Neural progenitor cell (in vitro differentiated cells): ENCODE results near the gene YTHDF1. TPM values are rescaled to one million over a fixed set of nuclear protein-coding genes. Genes with fewer than 3 reads are reported as not detected.

ENCODE experiments used
- DNase-seq: peaks from one replicate; pipeline ENCODE4 v3.0.0-alpha.2; 2016; ENCODE audit warnings: low spot score
- H2AFZ ChIP-seq: fragments of 200-600 bp; sonication (generic); replicated peaks from 2 replicates; pipeline ENCODE4 v1.6.1; 2016; ENCODE audit warnings: antibody characterized with exemption
- H3F3A ChIP-seq: fragments of 200-600 bp; sonication (generic); 2 replicates; pipeline ENCODE4 v1.6.1; 2016; ENCODE audit warnings: antibody characterized with exemption, low read depth
- H3K27ac ChIP-seq: fragments of 200-600 bp; sonication (generic); 2 replicates; pipeline ENCODE4 v1.5.1; 2016; ENCODE audit warnings: mild to moderate bottlenecking
- H3K27me3 ChIP-seq: fragments of 200-600 bp; sonication (generic); 2 replicates; pipeline ENCODE4 v1.6.1; 2016; ENCODE audit warnings: mild to moderate bottlenecking, moderate library complexity
- H3K36me3 ChIP-seq: fragments of 200-600 bp; sonication (generic); 2 replicates; pipeline ENCODE4 v1.5.1; 2016
- H3K4me1 ChIP-seq: fragments of 200-600 bp; sonication (generic); 2 replicates; pipeline ENCODE4 v1.6.1; 2016; ENCODE audit warnings: mixed run types
- H3K4me2 ChIP-seq: fragments of 200-600 bp; sonication (generic); 2 replicates; pipeline ENCODE4 v1.6.1; 2016
- H3K4me3 ChIP-seq: fragments of 200-600 bp; sonication (generic); 2 replicates; pipeline ENCODE4 v1.5.1; 2016
- H3K79me2 ChIP-seq: fragments of 200-600 bp; sonication (generic); 2 replicates; pipeline ENCODE4 v1.6.1; 2016; ENCODE audit warnings: low read depth
- H3K9ac ChIP-seq: fragments of 200-600 bp; sonication (generic); 2 replicates; pipeline ENCODE4 v1.6.1; 2016
- H3K9me3 ChIP-seq: fragments of 200-600 bp; sonication (generic); 2 replicates; pipeline ENCODE4 v1.5.1; 2016; ENCODE audit warnings: low read depth
- H4K20me1 ChIP-seq: fragments of 200-600 bp; sonication (generic); 2 replicates; pipeline ENCODE4 v1.6.1; 2016; ENCODE audit warnings: low read depth
- H3K27ac Mint-ChIP-seq: 3 replicates; pipeline ENCODE4 v1.8.0; 2021; ENCODE audit warnings: mixed read lengths
- H3K27me3 Mint-ChIP-seq: 2 replicates; pipeline ENCODE4 v1.8.0; 2022; ENCODE audit warnings: low read depth, mild to moderate bottlenecking, inconsistent platforms, moderate library complexity, mixed read lengths; ENCODE audit not compliant: insufficient read depth
- H3K36me3 Mint-ChIP-seq: 3 replicates; pipeline ENCODE4 v1.8.0; 2021; ENCODE audit warnings: mixed read lengths
- H3K4me1 Mint-ChIP-seq: 3 replicates; pipeline ENCODE4 v1.8.0; 2021; ENCODE audit warnings: mixed read lengths
- H3K4me3 Mint-ChIP-seq: 3 replicates; pipeline ENCODE4 v1.8.0; 2021; ENCODE audit warnings: mild to moderate bottlenecking, moderate library complexity, mixed read lengths
- H3K9me3 Mint-ChIP-seq: 3 replicates; pipeline ENCODE4 v1.8.0; 2020; ENCODE audit warnings: mixed read lengths
- CTCF ChIP-seq: fragments of 200-600 bp; sonication (generic); IDR thresholded peaks from 2 replicates; pipeline ENCODE4 v1.5.1; 2017; ENCODE audit warnings: antibody characterized with exemption, mild to moderate bottlenecking
- EZH2 ChIP-seq: fragments of 200-600 bp; sonication (generic); IDR thresholded peaks from 2 replicates; pipeline ENCODE4 v1.6.1; 2017; ENCODE audit warnings: antibody characterized with exemption, mild to moderate bottlenecking, moderate library complexity
- EZH2phosphoT487 ChIP-seq: fragments of 200-600 bp; sonication (generic); IDR thresholded peaks from 2 replicates; pipeline ENCODE4 v1.6.1; 2017; ENCODE audit warnings: antibody characterized with exemption
- total RNA-seq: library from RNA; depleted of rRNA; stranded (reverse); fragments of >200 nt; gene quantifications from 2 replicates; pipeline ENCODE4 v1.2.3, GENCODE V29; 2015; ENCODE audit warnings: low replicate concordance

YTHDF1 gene
- total RNA-seq, 1 donor from 2014 or later, result 28.1 TPM

- Histone ChIP-seq H3K27me3 (no peaks in the 10 kb centered on the region), H3K4me3 (no peak overlapping the region), H3K9me3 (no peaks in the 10 kb centered on the region), H3K79me2 (peaks cover 10% of the 10 kb centered on the region), H3K27ac (no peak overlapping the region), H3K4me2 (no peak overlapping the region), H2AFZ (no peak overlapping the region), H3K9ac (no peak overlapping the region), H3K4me1 (no peaks in the 10 kb centered on the region), H4K20me1 (peaks cover 26% of the 10 kb centered on the region), H3K36me3 (no peaks in the 10 kb centered on the region), H3F3A (no peaks in the 10 kb centered on the region)
- Mint-ChIP-seq H3K36me3 (peaks cover 14% of the 10 kb centered on the region), H3K4me1 (peaks cover 3% of the 10 kb centered on the region), H3K27ac (peak overlapping the region; percentile 69), H3K9me3 (no peaks in the 10 kb centered on the region), H3K4me3 (no peak overlapping the region), H3K27me3 (peaks cover 15% of the 10 kb centered on the region)
- DNase-seq, result no peak
- no peak for TF ChIP-seq CTCF
- no peak for TF ChIP-seq EZH2phosphoT487
- no peak for TF ChIP-seq EZH2
Observed at GRCh38 chr20:63191400-63191799, 24.5 kb downstream of the YTHDF1 start.

GRCh38 chr20:63190828-63191227, 25.1 kb downstream of the YTHDF1 start:
- no peaks in the 10 kb centered on the region for H3K36me3 ChIP-seq
- no peak overlapping the region for H3K4me3 ChIP-seq
- peaks cover 14% of the 10 kb centered on the region for H3K36me3 Mint-ChIP-seq
- TF ChIP-seq CTCF (no peak), EZH2 (no peak), EZH2phosphoT487 (no peak)
- H3K9ac ChIP-seq, result no peak overlapping the region
- H3F3A ChIP-seq, result peaks cover 4% of the 10 kb centered on the region
- no peaks in the 10 kb centered on the region for H3K4me1 ChIP-seq
- H3K9me3 ChIP-seq, result no peaks in the 10 kb centered on the region
- DNase-seq, result no peak
- H3K9me3 Mint-ChIP-seq, result no peaks in the 10 kb centered on the region
- peaks cover 3% of the 10 kb centered on the region for H3K4me1 Mint-ChIP-seq
- H2AFZ ChIP-seq, result no peak overlapping the region
- H3K27me3 ChIP-seq, result no peaks in the 10 kb centered on the region
- H3K27me3 Mint-ChIP-seq, result peaks cover 19% of the 10 kb centered on the region
- H3K79me2 ChIP-seq, result peaks cover 6% of the 10 kb centered on the region
- no peak overlapping the region for H3K27ac ChIP-seq
- peaks cover 21% of the 10 kb centered on the region for H4K20me1 ChIP-seq
- no peak overlapping the region for H3K4me3 Mint-ChIP-seq
- H3K4me2 ChIP-seq, result no peak overlapping the region
- H3K27ac Mint-ChIP-seq, result no peak overlapping the region

GRCh38 chr20:63189846-63190559, 25.9 kb downstream of the YTHDF1 start:
- H3K4me2 ChIP-seq, result no peak overlapping the region
- no peaks in the 10 kb centered on the region for H3K9me3 Mint-ChIP-seq
- H3K27ac ChIP-seq, result no peak overlapping the region
- no peak for DNase-seq
- H3K79me2 ChIP-seq, result no peaks in the 10 kb centered on the region
- H3K4me1 Mint-ChIP-seq, result peaks cover 3% of the 10 kb centered on the region
- H3K27me3 ChIP-seq, result no peaks in the 10 kb centered on the region
- H3K27ac Mint-ChIP-seq, result no peak overlapping the region
- H3K4me3 ChIP-seq, result no peak overlapping the region
- no peaks in the 10 kb centered on the region for H3K36me3 ChIP-seq
- peaks cover 14% of the 10 kb centered on the region for H4K20me1 ChIP-seq
- H3K9me3 ChIP-seq, result no peaks in the 10 kb centered on the region
- peaks cover 5% of the 10 kb centered on the region for H3K36me3 Mint-ChIP-seq
- no peaks in the 10 kb centered on the region for H3K4me1 ChIP-seq
- no peak overlapping the region for H3K9ac ChIP-seq
- H3F3A ChIP-seq, result peaks cover 12% of the 10 kb centered on the region
- H3K27me3 Mint-ChIP-seq, result peaks cover 18% of the 10 kb centered on the region
- H2AFZ ChIP-seq, result no peak overlapping the region
- H3K4me3 Mint-ChIP-seq, result no peak overlapping the region
- TF ChIP-seq EZH2phosphoT487 (no peak), CTCF (no peak), EZH2 (no peak)
